Measurements from ENCODE around the gene CNPY1.

CNPY1 gene

DNA sequence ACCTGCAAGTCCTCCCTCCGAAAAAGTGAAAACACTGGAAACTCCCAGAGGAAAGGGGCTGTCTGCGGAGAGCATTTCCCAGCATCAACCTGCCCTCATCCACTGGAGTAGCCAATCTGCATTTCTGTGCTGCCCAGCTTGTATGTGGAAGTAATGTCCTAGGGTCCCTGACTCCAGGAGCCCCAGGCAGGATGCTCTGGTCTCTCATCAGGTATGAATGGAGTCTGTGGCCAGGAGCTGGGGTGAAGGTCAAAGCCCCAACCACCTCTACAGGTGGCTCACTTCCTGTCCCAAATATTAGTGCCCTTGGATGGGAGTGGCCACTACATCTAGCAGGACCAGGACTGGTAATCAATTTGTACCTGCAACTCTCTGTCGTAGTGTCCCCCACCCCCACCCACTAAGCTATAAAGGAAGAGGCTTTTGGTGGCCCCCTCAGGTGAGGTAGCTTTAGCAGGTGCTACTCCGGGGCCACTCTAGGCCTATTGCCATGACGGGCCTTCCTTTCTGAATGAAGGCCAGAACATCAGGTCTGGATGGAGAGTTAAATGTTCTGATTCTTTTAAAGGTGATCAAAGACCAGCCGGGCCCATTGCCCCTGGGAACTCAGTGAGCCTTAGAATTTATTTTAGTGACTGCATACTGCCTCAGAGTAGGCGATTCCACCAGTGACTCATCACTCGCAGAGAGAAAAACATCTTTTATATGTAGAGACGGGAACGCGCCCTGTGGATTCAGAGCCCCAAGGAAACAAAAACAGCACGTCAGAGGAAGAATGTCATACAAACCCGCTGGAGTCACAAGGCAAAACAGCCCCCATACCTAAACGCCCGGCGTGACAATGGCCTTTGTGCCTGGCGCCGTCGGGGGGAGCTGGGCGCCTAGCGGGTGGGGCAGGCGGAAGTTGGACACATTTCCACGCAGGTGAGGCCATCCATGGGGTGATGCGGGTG, 75.4 kb downstream of the CNPY1 start:
- DNase-seq (ENCODE audit: low read depth in 1 of 2, low spot score in 1 of 2): no peak
- H3K27ac ChIP-seq (replicated peaks): no peak overlapping the region
- H3K4me3 ChIP-seq (replicated peaks; ENCODE audit: insufficient read depth, low read length): no peak overlapping the region
- peaks cover 71% of the 10 kb centered on the region for H3K27me3 ChIP-seq (ENCODE audit: insufficient read depth, poor library complexity, severe bottlenecking)
- TF ChIP-seq POLR2AphosphoS5 (IDR thresholded peaks at IDR 0.05; ENCODE audit: low read depth) (no peak), GABPA (IDR thresholded peaks at IDR 0.05; ENCODE audit: low read depth) (no peak), SPI1 (IDR thresholded peaks at IDR 0.05; ENCODE audit: borderline replicate concordance, low read depth) (no peak), REST (IDR thresholded peaks at IDR 0.05; ENCODE audit: insufficient replicate concordance, low read depth) (no peak)
- TF ChIP-seq, protein P1, sequence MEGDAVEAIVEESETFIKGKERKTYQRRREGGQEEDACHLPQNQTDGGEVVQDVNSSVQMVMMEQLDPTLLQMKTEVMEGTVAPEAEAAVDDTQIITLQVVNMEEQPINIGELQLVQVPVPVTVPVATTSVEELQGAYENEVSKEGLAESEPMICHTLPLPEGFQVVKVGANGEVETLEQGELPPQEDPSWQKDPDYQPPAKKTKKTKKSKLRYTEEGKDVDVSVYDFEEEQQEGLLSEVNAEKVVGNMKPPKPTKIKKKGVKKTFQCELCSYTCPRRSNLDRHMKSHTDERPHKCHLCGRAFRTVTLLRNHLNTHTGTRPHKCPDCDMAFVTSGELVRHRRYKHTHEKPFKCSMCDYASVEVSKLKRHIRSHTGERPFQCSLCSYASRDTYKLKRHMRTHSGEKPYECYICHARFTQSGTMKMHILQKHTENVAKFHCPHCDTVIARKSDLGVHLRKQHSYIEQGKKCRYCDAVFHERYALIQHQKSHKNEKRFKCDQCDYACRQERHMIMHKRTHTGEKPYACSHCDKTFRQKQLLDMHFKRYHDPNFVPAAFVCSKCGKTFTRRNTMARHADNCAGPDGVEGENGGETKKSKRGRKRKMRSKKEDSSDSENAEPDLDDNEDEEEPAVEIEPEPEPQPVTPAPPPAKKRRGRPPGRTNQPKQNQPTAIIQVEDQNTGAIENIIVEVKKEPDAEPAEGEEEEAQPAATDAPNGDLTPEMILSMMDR (IDR thresholded peaks at IDR 0.05; ENCODE audit: insufficient read depth, low read length): no peak

DNA sequence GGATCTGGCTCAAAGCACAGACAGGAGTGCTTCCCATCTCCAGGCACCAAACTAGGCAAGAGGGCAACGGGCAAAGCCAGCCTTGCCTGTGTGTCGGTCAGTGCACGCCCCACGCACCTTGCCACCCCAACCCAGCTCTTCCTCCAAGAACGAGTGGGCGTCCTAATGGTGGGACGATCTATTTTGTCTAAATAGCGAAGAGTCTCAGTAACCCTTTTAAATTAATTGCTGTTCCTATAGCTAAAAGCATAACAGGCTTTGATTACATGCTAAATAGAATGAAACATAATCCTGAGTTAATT, 76.2 kb downstream of the CNPY1 start:
- DNase-seq (ENCODE audit: low read depth in 1 of 2, low spot score in 1 of 2): no peak
- Histone ChIP-seq H3K4me3 (replicated peaks; ENCODE audit: insufficient read depth, low read length) (no peak overlapping the region), H3K27ac (replicated peaks) (no peak overlapping the region), H3K27me3 (ENCODE audit: insufficient read depth, poor library complexity, severe bottlenecking) (peaks cover 78% of the 10 kb centered on the region)
- TF ChIP-seq, protein P1 (IDR thresholded peaks at IDR 0.05; ENCODE audit: insufficient read depth, low read length): no peak
- TF ChIP-seq POLR2AphosphoS5 (IDR thresholded peaks at IDR 0.05; ENCODE audit: low read depth) (no peak), SPI1 (IDR thresholded peaks at IDR 0.05; ENCODE audit: borderline replicate concordance, low read depth) (no peak), REST (IDR thresholded peaks at IDR 0.05; ENCODE audit: insufficient replicate concordance, low read depth) (no peak)

GRCh38 chr7:155469311-155470185, 76.8 kb downstream of the CNPY1 start:
- Histone ChIP-seq H3K27ac (replicated peaks) (no peak overlapping the region), H3K4me3 (replicated peaks; ENCODE audit: insufficient read depth, low read length) (no peak overlapping the region), H3K27me3 (ENCODE audit: insufficient read depth, poor library complexity, severe bottlenecking) (peaks cover 82% of the 10 kb centered on the region)
- no peak for DNase-seq (ENCODE audit: low read depth in 1 of 2, low spot score in 1 of 2)
- TF ChIP-seq, protein P1 (IDR thresholded peaks at IDR 0.05; ENCODE audit: insufficient read depth, low read length): no peak
- TF ChIP-seq SPI1 (IDR thresholded peaks at IDR 0.05; ENCODE audit: borderline replicate concordance, low read depth): no peak
- TF ChIP-seq REST (IDR thresholded peaks at IDR 0.05; ENCODE audit: insufficient replicate concordance, low read depth): no peak
- no peak for TF ChIP-seq POLR2AphosphoS5 (IDR thresholded peaks at IDR 0.05; ENCODE audit: low read depth)
- TF ChIP-seq GABPA (IDR thresholded peaks at IDR 0.05; ENCODE audit: low read depth): no peak
